Measurements from ENCODE around the gene AGMO.

AGMO gene

GRCh38 chr7:15561835-15562234 is at the start of gene AGMO:
AGMO (minus strand) TSS chr7:15562015.
- DNase-seq (ENCODE audit: low spot score): peak; percentile 47

- no peak for DNase-seq (ENCODE audit: low spot score)
Observed at GRCh38 chr7:15610503-15610902, 48.7 kb upstream of the AGMO start.

- DNase-seq (ENCODE audit: low spot score): no peak
Observed at GRCh38 chr7:15609287-15609686, 47.5 kb upstream of the AGMO start.

GRCh38 chr7:15607529-15608210 is 45.9 kb upstream of the AGMO start:
- DNase-seq (ENCODE audit: low spot score): no peak

GRCh38 chr7:15606561-15606960 is 44.7 kb upstream of the AGMO start:
- no peak for DNase-seq (ENCODE audit: low spot score)

- DNase-seq (ENCODE audit: low spot score): no peak
Observed at GRCh38 chr7:15604166-15604565, 42.4 kb upstream of the AGMO start.

GRCh38 chr7:15603124-15603523 is 41.3 kb upstream of the AGMO start:
- DNase-seq (ENCODE audit: low spot score): no peak

GRCh38 chr7:15602236-15602635 is 40.4 kb upstream of the AGMO start:
- no peak for DNase-seq (ENCODE audit: low spot score)

GRCh38 chr7:15601175-15601574 is 39.4 kb upstream of the AGMO start:
- DNase-seq (ENCODE audit: low spot score): no peak

- DNase-seq (ENCODE audit: low spot score): no peak
Observed at GRCh38 chr7:15600298-15600697, 38.5 kb upstream of the AGMO start.

GRCh38 chr7:15594461-15594860 is 32.6 kb upstream of the AGMO start:
- DNase-seq (ENCODE audit: low spot score): no peak

- DNase-seq (ENCODE audit: low spot score): no peak
Observed at GRCh38 chr7:15593382-15593781, 31.6 kb upstream of the AGMO start.

GRCh38 chr7:15586266-15586665 is 24.5 kb upstream of the AGMO start:
- no peak for DNase-seq (ENCODE audit: low spot score)

- DNase-seq (ENCODE audit: low spot score): no peak
Observed at GRCh38 chr7:15584575-15584974, 22.8 kb upstream of the AGMO start.

- DNase-seq (ENCODE audit: low spot score): no peak
Observed at GRCh38 chr7:15582773-15583172, 21.0 kb upstream of the AGMO start.

- no peak for DNase-seq (ENCODE audit: low spot score)
Observed at GRCh38 chr7:15581352-15581951, 19.6 kb upstream of the AGMO start.

GRCh38 chr7:15580604-15581351 is 19.0 kb upstream of the AGMO start:
- no peak for DNase-seq (ENCODE audit: low spot score)

GRCh38 chr7:15577600-15577999 is 15.8 kb upstream of the AGMO start:
- DNase-seq (ENCODE audit: low spot score): no peak

GRCh38 chr7:15571301-15571878 is 9.6 kb upstream of the AGMO start:
- no peak for DNase-seq (ENCODE audit: low spot score)

- DNase-seq (ENCODE audit: low spot score): no peak
Observed at GRCh38 chr7:15567652-15568051, 5.8 kb upstream of the AGMO start.

GRCh38 chr7:15567036-15567435 is 5.2 kb upstream of the AGMO start:
- no peak for DNase-seq (ENCODE audit: low spot score)

GRCh38 chr7:15566476-15566875 is 4.7 kb upstream of the AGMO start:
- no peak for DNase-seq (ENCODE audit: low spot score)

GRCh38 chr7:15560968-15561367 is 847 bp downstream of the AGMO start:
- DNase-seq (ENCODE audit: low spot score): no peak
